Measurements from ENCODE around the gene CLEC1B. TPM values are rescaled to one million over a fixed set of nuclear protein-coding genes. Genes with fewer than 3 reads are reported as not detected.

Gene CLEC1B
- total RNA-seq, 1 experiment from 2014 or later: not detected

- no peaks in the 10 kb centered on the region for H3K79me2 ChIP-seq (ENCODE audit: insufficient read depth, low read length)
- H3K4me3 ChIP-seq (replicated peaks in 1 of 2; ENCODE audit: low read depth in 1 of 2, low read length in 2 of 2): no peak overlapping the region
- no peak for ATAC-seq
- H3K27me3 ChIP-seq (ENCODE audit: insufficient read depth, low read length): peaks cover 46% of the 10 kb centered on the region
- RAD21 ChIA-PET (ENCODE audit: low non-redundant PET in 1 of 2, low total read pairs in 2 of 2, uncharacterized antibody in 2 of 2, unreplicated experiment in 2 of 2): no interaction called here
- H3K9me3 ChIP-seq (ENCODE audit: control insufficient read depth in 1 of 2, insufficient read depth in 1 of 2, low read depth in 1 of 2, low read length in 2 of 2): no peaks in the 10 kb centered on the region
- no peak overlapping the region for H2AFZ ChIP-seq (ENCODE audit: low read depth, low read length, poor library complexity, severe bottlenecking)
- peaks cover 4% of the 10 kb centered on the region; the same call in 1 of the 2 replicates for H3K9me2 ChIP-seq (ENCODE audit: insufficient read depth)
- POLR2A ChIA-PET: no interaction called here
- no peak for TF ChIP-seq ATF3 (IDR thresholded peaks at IDR 0.05)
- TF ChIP-seq POLR2AphosphoS5 (IDR thresholded peaks at IDR 0.05; ENCODE audit: low read depth, low read length): no peak
- TF ChIP-seq SIN3A (IDR thresholded peaks at IDR 0.05; ENCODE audit: low read depth): no peak
- TF ChIP-seq MAX (IDR thresholded peaks at IDR 0.05): no peak
- no peaks in the 10 kb centered on the region for H3K36me3 ChIP-seq (ENCODE audit: control insufficient read depth in 1 of 2, insufficient read depth in 2 of 2, low read length in 2 of 2)
- no peak overlapping the region for H3K4me2 ChIP-seq (ENCODE audit: low read length)
- no peaks in the 10 kb centered on the region for H3K4me1 ChIP-seq (ENCODE audit: control insufficient read depth in 1 of 2, insufficient read depth in 2 of 2, low read length in 2 of 2)
- no TSS peak for BruUV-seq (replicated peaks)
- no peak overlapping the region for H3K9ac ChIP-seq (ENCODE audit: low read length)
- no peak for DNase-seq (ENCODE audit: low read depth, low spot score)
- H4K20me1 ChIP-seq (ENCODE audit: insufficient read depth): no peaks in the 10 kb centered on the region
- no peak overlapping the region for H3K27ac ChIP-seq (ENCODE audit: low read depth, low read length)
- intact Hi-C loops (cut with micrococcal nuclease): no loop called here
- CTCF ChIA-PET: no interaction called here
These were observed 16.5 kb upstream of the CLEC1B start for GRCh38 chr12:10015450-10015849.

- BruUV-seq (replicated peaks): no TSS peak
- Histone ChIP-seq H3K27me3 (ENCODE audit: insufficient read depth, low read length) (peaks cover 47% of the 10 kb centered on the region), H3K4me3 (replicated peaks in 1 of 2; ENCODE audit: low read depth in 1 of 2, low read length in 2 of 2) (no peak overlapping the region), H3K9me3 (ENCODE audit: control insufficient read depth in 1 of 2, insufficient read depth in 1 of 2, low read depth in 1 of 2, low read length in 2 of 2) (no peaks in the 10 kb centered on the region), H3K79me2 (ENCODE audit: insufficient read depth, low read length) (no peaks in the 10 kb centered on the region), H3K27ac (ENCODE audit: low read depth, low read length) (no peak overlapping the region), H3K36me3 (ENCODE audit: control insufficient read depth in 1 of 2, insufficient read depth in 2 of 2, low read length in 2 of 2) (no peaks in the 10 kb centered on the region), H2AFZ (ENCODE audit: low read depth, low read length, poor library complexity, severe bottlenecking) (no peak overlapping the region), H3K4me2 (ENCODE audit: low read length) (no peak overlapping the region), H4K20me1 (ENCODE audit: insufficient read depth) (no peaks in the 10 kb centered on the region), H3K9me2 (ENCODE audit: insufficient read depth) (peaks cover 4% of the 10 kb centered on the region; the same call in 1 of the 2 replicates), H3K9ac (ENCODE audit: low read length) (no peak overlapping the region), H3K4me1 (ENCODE audit: control insufficient read depth in 1 of 2, insufficient read depth in 2 of 2, low read length in 2 of 2) (no peaks in the 10 kb centered on the region)
- ChIA-PET CTCF (no interaction called here), POLR2A (no interaction called here), RAD21 (ENCODE audit: low non-redundant PET in 1 of 2, low total read pairs in 2 of 2, uncharacterized antibody in 2 of 2, unreplicated experiment in 2 of 2) (no interaction called here)
- ATAC-seq: no peak
- intact Hi-C loops (cut with micrococcal nuclease): no loop called here
- no peak for DNase-seq (ENCODE audit: low read depth, low spot score)
- TF ChIP-seq CEBPB (IDR thresholded peaks at IDR 0.05; ENCODE audit: low read depth) (no peak), EGR1 (IDR thresholded peaks at IDR 0.05; ENCODE audit: low read depth) (no peak), EZH2 (IDR thresholded peaks at IDR 0.05) (no peak), YY1 (IDR thresholded peaks at IDR 0.05; ENCODE audit: extremely low read depth, insufficient replicate concordance, low read depth, low read length) (no peak), POLR2A (IDR thresholded peaks at IDR 0.05; ENCODE audit: borderline replicate concordance, extremely low read depth, insufficient read depth, insufficient read length) (no peak), MAX (IDR thresholded peaks at IDR 0.05) (no peak), ZBTB33 (IDR thresholded peaks at IDR 0.05; ENCODE audit: extremely low read depth, insufficient replicate concordance, low read length) (no peak), RAD21 (IDR thresholded peaks at IDR 0.05; ENCODE audit: low read depth) (no peak)
These were observed 13.9 kb upstream of the CLEC1B start for GRCh38 chr12:10012630-10013330.

Data from HCT116 (cell line).